Panc1 (cell line): Measurements from ENCODE around the gene ZBTB7C. TPM values are rescaled to one million over a fixed set of nuclear protein-coding genes. Genes with fewer than 3 reads are reported as not detected.

Experiments used
- ATAC-seq: fragments of 200-7000 bp; cut with Tn5 transposase; 2 replicates; pipeline ENCODE4 v1.9.1; 2020; ENCODE audit warnings: mild to moderate bottlenecking, moderate library complexity
- BruUV-seq: library from RNA; stranded (reverse); fragments of 400-500 nt; replicated peaks from 2 replicates; lab custom pipeline; 2021; lab: Mats Ljungman, UMichigan
- CTCF ChIA-PET: fragments of 300-600 bp; sonication (Branson Sonifier 250); formaldehyde crosslinking; loops from one replicate; lab custom pipeline; 2022; ENCODE audit warnings: antibody characterized with exemption; lab: Charles Lee
- POLR2A ChIA-PET: fragments of 300-600 bp; sonication (Branson Sonifier 250); formaldehyde crosslinking; loops from one replicate; lab custom pipeline; 2022; ENCODE audit warnings: antibody characterized with exemption; lab: Charles Lee
- DNase-seq: peaks from one replicate; pipeline ENCODE4 v3.0.0-alpha.2; 2010; ENCODE audit warnings: low read depth, low spot score
- H3K27ac ChIP-seq: 2 replicates; pipeline ENCODE4 v1.5.1; 2011; ENCODE audit warnings: mild to moderate bottlenecking, low read length, inconsistent platforms
- H3K27me3 ChIP-seq: fragments of 200-500 bp; sonication (Bioruptor generic); 2 replicates; pipeline ENCODE4 v1.6.0; 2014; ENCODE audit warnings: low read length, inconsistent platforms; ENCODE audit not compliant: control insufficient read depth, insufficient read depth
- H3K36me3 ChIP-seq: fragments of 200-500 bp; sonication (Bioruptor generic); 2 replicates; pipeline ENCODE4 v1.5.1; 2014; ENCODE audit warnings: inconsistent platforms, mild to moderate bottlenecking, low read length, moderate library complexity; ENCODE audit not compliant: control insufficient read depth, insufficient read depth
- H3K4me1 ChIP-seq: 2 replicates; pipeline ENCODE4 v1.5.1; 2011; ENCODE audit warnings: inconsistent platforms, mild to moderate bottlenecking, low read length, moderate library complexity; ENCODE audit not compliant: control insufficient read depth, insufficient read depth
- H3K4me3 ChIP-seq, 2 experiments: 2 replicates each; pipeline ENCODE4 v1.5.1; 2011 to 2012; ENCODE audit warnings: low read depth in 2 of 2, low read length in 2 of 2, mild to moderate bottlenecking in 2 of 2, inconsistent platforms in 1 of 2, moderate library complexity in 1 of 2
- H3K9me3 ChIP-seq: fragments of 200-500 bp; sonication (Bioruptor generic); 2 replicates; pipeline ENCODE4 v1.5.1; 2014; ENCODE audit warnings: low read depth, mild to moderate bottlenecking, inconsistent platforms, low read length, moderate library complexity; ENCODE audit not compliant: control insufficient read depth, insufficient read depth
- POLR2AphosphoS5 ChIP-seq: IDR thresholded peaks from 2 replicates; pipeline ENCODE4 v1.6.1; 2012; ENCODE audit warnings: mild to moderate bottlenecking, low read depth, low read length, moderate library complexity
- SIN3A ChIP-seq: IDR thresholded peaks from 2 replicates; pipeline ENCODE4 v1.6.1; 2012; ENCODE audit warnings: low read depth, mild to moderate bottlenecking, low read length, moderate library complexity, borderline replicate concordance; ENCODE audit not compliant: insufficient read depth
- TCF7L2 ChIP-seq: IDR thresholded peaks from 2 replicates; pipeline ENCODE4 v1.6.1; 2011; ENCODE audit warnings: mild to moderate bottlenecking, low read depth, low read length, inconsistent platforms
- in situ Hi-C: cut with HindIII; loops from 2 replicates; pipeline ENCODE4 v1.10.0; 2016; ENCODE audit warnings: low sequenced_read_pairs, low pct_unique_long_range_greater_than_20kb
- intact Hi-C: fragments of 100-400 bp; cut with micrococcal nuclease; formaldehyde crosslinking; loops from one replicate; pipeline ENCODE4 v1.10.0; 2022; ENCODE audit not compliant: unreplicated experiment
- total RNA-seq: library from RNA; stranded (reverse); gene quantifications from one replicate; pipeline ENCODE4 v1.2.1, GENCODE V29; 2021; ENCODE audit not compliant: unreplicated experiment
- TF ChIP-seq, protein P1 (sequence below): fragments of 450-650 bp; IDR thresholded peaks from 2 replicates; pipeline ENCODE4 v1.5.1; 2017; ENCODE audit warnings: mild to moderate bottlenecking
- TF ChIP-seq, protein P2 (sequence below), 2 experiments: IDR thresholded peaks; 2 replicates each; pipeline ENCODE4 v1.6.1; 2011 to 2012; ENCODE audit warnings: low read depth in 2 of 2, control low read depth in 1 of 2, low read length in 1 of 2, mild to moderate bottlenecking in 1 of 2, moderate library complexity in 1 of 2; ENCODE audit not compliant: insufficient read depth in 1 of 2

The ZBTB7C gene
- total RNA-seq, 1 experiment from 2014 or later = 0.03 TPM

DNA sequence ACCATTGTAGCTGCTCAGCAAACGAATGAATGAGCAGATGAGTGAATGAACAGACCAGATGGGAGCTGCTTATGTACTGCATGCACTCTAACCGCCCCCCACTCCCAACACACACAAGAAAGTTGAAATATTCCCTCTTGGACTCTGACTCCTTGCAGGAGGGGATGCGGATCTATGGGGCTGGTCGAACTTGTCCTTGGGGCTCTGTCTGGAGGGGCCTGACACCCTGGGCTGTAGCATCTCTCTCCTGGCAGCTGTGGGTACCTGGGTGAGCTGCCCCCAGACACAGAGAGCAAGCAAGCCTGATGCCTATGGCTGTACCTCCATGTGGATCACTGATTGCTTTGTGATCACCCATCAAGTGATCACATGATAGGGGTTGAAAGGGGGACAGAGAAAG lies 286.4 kb downstream of the ZBTB7C start:
- no peak overlapping the region for H3K27ac ChIP-seq
- intact Hi-C loops (no loop called here), in situ Hi-C loops (no loop called here)
- ChIA-PET POLR2A (no interaction called here), CTCF (no interaction called here)
- ATAC-seq (no peak), DNase-seq (no peak)
- no peaks in the 10 kb centered on the region; the same call in 1 of the 2 replicates for H3K27me3 ChIP-seq
- H3K4me1 ChIP-seq = no peaks in the 10 kb centered on the region
- TF ChIP-seq POLR2AphosphoS5 (no peak), SIN3A (no peak), TCF7L2 (no peak)
- TF ChIP-seq, protein P1, sequence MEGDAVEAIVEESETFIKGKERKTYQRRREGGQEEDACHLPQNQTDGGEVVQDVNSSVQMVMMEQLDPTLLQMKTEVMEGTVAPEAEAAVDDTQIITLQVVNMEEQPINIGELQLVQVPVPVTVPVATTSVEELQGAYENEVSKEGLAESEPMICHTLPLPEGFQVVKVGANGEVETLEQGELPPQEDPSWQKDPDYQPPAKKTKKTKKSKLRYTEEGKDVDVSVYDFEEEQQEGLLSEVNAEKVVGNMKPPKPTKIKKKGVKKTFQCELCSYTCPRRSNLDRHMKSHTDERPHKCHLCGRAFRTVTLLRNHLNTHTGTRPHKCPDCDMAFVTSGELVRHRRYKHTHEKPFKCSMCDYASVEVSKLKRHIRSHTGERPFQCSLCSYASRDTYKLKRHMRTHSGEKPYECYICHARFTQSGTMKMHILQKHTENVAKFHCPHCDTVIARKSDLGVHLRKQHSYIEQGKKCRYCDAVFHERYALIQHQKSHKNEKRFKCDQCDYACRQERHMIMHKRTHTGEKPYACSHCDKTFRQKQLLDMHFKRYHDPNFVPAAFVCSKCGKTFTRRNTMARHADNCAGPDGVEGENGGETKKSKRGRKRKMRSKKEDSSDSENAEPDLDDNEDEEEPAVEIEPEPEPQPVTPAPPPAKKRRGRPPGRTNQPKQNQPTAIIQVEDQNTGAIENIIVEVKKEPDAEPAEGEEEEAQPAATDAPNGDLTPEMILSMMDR = no peak
- TF ChIP-seq, protein P2, sequence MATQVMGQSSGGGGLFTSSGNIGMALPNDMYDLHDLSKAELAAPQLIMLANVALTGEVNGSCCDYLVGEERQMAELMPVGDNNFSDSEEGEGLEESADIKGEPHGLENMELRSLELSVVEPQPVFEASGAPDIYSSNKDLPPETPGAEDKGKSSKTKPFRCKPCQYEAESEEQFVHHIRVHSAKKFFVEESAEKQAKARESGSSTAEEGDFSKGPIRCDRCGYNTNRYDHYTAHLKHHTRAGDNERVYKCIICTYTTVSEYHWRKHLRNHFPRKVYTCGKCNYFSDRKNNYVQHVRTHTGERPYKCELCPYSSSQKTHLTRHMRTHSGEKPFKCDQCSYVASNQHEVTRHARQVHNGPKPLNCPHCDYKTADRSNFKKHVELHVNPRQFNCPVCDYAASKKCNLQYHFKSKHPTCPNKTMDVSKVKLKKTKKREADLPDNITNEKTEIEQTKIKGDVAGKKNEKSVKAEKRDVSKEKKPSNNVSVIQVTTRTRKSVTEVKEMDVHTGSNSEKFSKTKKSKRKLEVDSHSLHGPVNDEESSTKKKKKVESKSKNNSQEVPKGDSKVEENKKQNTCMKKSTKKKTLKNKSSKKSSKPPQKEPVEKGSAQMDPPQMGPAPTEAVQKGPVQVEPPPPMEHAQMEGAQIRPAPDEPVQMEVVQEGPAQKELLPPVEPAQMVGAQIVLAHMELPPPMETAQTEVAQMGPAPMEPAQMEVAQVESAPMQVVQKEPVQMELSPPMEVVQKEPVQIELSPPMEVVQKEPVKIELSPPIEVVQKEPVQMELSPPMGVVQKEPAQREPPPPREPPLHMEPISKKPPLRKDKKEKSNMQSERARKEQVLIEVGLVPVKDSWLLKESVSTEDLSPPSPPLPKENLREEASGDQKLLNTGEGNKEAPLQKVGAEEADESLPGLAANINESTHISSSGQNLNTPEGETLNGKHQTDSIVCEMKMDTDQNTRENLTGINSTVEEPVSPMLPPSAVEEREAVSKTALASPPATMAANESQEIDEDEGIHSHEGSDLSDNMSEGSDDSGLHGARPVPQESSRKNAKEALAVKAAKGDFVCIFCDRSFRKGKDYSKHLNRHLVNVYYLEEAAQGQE (IDR thresholded peaks at IDR 0.05; ENCODE audit: insufficient read depth in 1 of 2, low read depth in 2 of 2, low read length in 1 of 2) = no peak
- H3K9me3 ChIP-seq = no peaks in the 10 kb centered on the region
- no TSS peak for BruUV-seq
- H3K36me3 ChIP-seq = no peaks in the 10 kb centered on the region
- no peak overlapping the region for H3K4me3 ChIP-seq

- ATAC-seq (no peak), DNase-seq (no peak)
- in situ Hi-C loops (no loop called here), intact Hi-C loops (no loop called here)
- ChIA-PET CTCF (no interaction called here), POLR2A (no interaction called here)
- BruUV-seq = no TSS peak
- H3K27ac ChIP-seq = no peak overlapping the region
- no peaks in the 10 kb centered on the region for H3K36me3 ChIP-seq
- H3K4me1 ChIP-seq = no peaks in the 10 kb centered on the region
- no peak for TF ChIP-seq SIN3A
- TF ChIP-seq TCF7L2 = no peak
- TF ChIP-seq POLR2AphosphoS5 = no peak
- TF ChIP-seq, protein P1 = no peak
- TF ChIP-seq, protein P2 (IDR thresholded peaks at IDR 0.05; ENCODE audit: insufficient read depth in 1 of 2, low read depth in 2 of 2, low read length in 1 of 2) = no peak
- H3K9me3 ChIP-seq = no peaks in the 10 kb centered on the region
- no peak overlapping the region for H3K4me3 ChIP-seq
- no peaks in the 10 kb centered on the region; the same call in 1 of the 2 replicates for H3K27me3 ChIP-seq
Measured at GRCh38 chr18:48122376-48122775, 286.8 kb downstream of the ZBTB7C start.
